IMR-90 (cell line): ENCODE measurements around the gene HAGH.

ENCODE experiments used
- CEBPB ChIP-seq: IDR thresholded peaks from 2 replicates; pipeline ENCODE4 v1.6.1; 2012; ENCODE audit warnings: low read depth, low read length, improper control_type of control experiment
- CHD1 ChIP-seq: IDR thresholded peaks from 2 replicates; pipeline ENCODE4 v1.6.1; 2012; ENCODE audit warnings: low read depth, low read length, improper control_type of control experiment
- FOS ChIP-seq: fragments of 150-350 bp; IDR thresholded peaks from 2 replicates; pipeline ENCODE4 v1.6.1; 2016; ENCODE audit warnings: low read depth, low read length
- MAZ ChIP-seq: IDR thresholded peaks from 2 replicates; pipeline ENCODE4 v1.6.1; 2012; ENCODE audit warnings: low read depth, mild to moderate bottlenecking, low read length, improper control_type of control experiment, moderate library complexity, borderline replicate concordance
- MXI1 ChIP-seq: IDR thresholded peaks from 2 replicates; pipeline ENCODE4 v1.6.1; 2012; ENCODE audit warnings: low read depth, mild to moderate bottlenecking, low read length, moderate library complexity, borderline replicate concordance
- POLR2A ChIP-seq: IDR thresholded peaks from 2 replicates; pipeline ENCODE4 v1.6.1; 2012; ENCODE audit warnings: mild to moderate bottlenecking, low read depth, low read length
- RAD21 ChIP-seq: IDR thresholded peaks from 2 replicates; pipeline ENCODE4 v1.6.1; 2012; ENCODE audit warnings: low read length, improper control_type of control experiment
- RCOR1 ChIP-seq: IDR thresholded peaks from 2 replicates; pipeline ENCODE4 v1.6.1; 2012; ENCODE audit warnings: mild to moderate bottlenecking, low read length, improper control_type of control experiment; ENCODE audit not compliant: insufficient replicate concordance
- SMC3 ChIP-seq: fragments of 150-350 bp; IDR thresholded peaks from 2 replicates; pipeline ENCODE4 v1.6.1; 2016; ENCODE audit warnings: low read depth, mild to moderate bottlenecking, antibody characterized with exemption, low read length, moderate library complexity
- TF ChIP-seq, protein P1 (sequence below): conservative IDR thresholded peaks from 2 replicates; pipeline ENCODE4 v1.5.1; 2012; ENCODE audit warnings: mild to moderate bottlenecking, low read depth, low read length, improper control_type of control experiment
- TF ChIP-seq, protein P2 (sequence below): fragments of 150-350 bp; IDR thresholded peaks from 2 replicates; pipeline ENCODE4 v1.6.1; 2017; ENCODE audit warnings: mild to moderate bottlenecking, antibody characterized with exemption, low read length, low read depth
- TF ChIP-seq, protein P3 (sequence below): fragments of 150-350 bp; IDR thresholded peaks from 2 replicates; pipeline ENCODE4 v1.6.1; 2016; ENCODE audit warnings: low read depth, mild to moderate bottlenecking, low read length, moderate library complexity, borderline replicate concordance

GRCh38 chr16:1818204-1818872, 8.3 kb downstream of the HAGH start:
- TF ChIP-seq, protein P1, sequence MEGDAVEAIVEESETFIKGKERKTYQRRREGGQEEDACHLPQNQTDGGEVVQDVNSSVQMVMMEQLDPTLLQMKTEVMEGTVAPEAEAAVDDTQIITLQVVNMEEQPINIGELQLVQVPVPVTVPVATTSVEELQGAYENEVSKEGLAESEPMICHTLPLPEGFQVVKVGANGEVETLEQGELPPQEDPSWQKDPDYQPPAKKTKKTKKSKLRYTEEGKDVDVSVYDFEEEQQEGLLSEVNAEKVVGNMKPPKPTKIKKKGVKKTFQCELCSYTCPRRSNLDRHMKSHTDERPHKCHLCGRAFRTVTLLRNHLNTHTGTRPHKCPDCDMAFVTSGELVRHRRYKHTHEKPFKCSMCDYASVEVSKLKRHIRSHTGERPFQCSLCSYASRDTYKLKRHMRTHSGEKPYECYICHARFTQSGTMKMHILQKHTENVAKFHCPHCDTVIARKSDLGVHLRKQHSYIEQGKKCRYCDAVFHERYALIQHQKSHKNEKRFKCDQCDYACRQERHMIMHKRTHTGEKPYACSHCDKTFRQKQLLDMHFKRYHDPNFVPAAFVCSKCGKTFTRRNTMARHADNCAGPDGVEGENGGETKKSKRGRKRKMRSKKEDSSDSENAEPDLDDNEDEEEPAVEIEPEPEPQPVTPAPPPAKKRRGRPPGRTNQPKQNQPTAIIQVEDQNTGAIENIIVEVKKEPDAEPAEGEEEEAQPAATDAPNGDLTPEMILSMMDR: no peak
- no peak for TF ChIP-seq CEBPB
- no peak for TF ChIP-seq CHD1
- no peak for TF ChIP-seq MXI1
- no peak for TF ChIP-seq FOS
- TF ChIP-seq POLR2A: no peak
- TF ChIP-seq RAD21: no peak
- TF ChIP-seq, protein P2, sequence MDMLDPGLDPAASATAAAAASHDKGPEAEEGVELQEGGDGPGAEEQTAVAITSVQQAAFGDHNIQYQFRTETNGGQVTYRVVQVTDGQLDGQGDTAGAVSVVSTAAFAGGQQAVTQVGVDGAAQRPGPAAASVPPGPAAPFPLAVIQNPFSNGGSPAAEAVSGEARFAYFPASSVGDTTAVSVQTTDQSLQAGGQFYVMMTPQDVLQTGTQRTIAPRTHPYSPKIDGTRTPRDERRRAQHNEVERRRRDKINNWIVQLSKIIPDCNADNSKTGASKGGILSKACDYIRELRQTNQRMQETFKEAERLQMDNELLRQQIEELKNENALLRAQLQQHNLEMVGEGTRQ: no peak
- TF ChIP-seq, protein P3, sequence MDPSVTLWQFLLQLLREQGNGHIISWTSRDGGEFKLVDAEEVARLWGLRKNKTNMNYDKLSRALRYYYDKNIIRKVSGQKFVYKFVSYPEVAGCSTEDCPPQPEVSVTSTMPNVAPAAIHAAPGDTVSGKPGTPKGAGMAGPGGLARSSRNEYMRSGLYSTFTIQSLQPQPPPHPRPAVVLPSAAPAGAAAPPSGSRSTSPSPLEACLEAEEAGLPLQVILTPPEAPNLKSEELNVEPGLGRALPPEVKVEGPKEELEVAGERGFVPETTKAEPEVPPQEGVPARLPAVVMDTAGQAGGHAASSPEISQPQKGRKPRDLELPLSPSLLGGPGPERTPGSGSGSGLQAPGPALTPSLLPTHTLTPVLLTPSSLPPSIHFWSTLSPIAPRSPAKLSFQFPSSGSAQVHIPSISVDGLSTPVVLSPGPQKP: no peak
- no peak for TF ChIP-seq SMC3
- TF ChIP-seq RCOR1: no peak
- TF ChIP-seq MAZ: no peak
